K562 (cell line): ENCODE results near the gene NUDT15. TPM values are rescaled to one million over a fixed set of nuclear protein-coding genes. Genes with fewer than 3 reads are reported as not detected.

Source experiments
- BHLHE40 ChIP-seq: IDR thresholded peaks from 2 replicates; pipeline ENCODE4 v1.6.1; 2011; ENCODE audit warnings: low read length, improper control_type of control experiment
- CBFB ChIP-seq: sonication (generic); formaldehyde crosslinking; IDR thresholded peaks from 2 replicates; pipeline ENCODE4 v1.4.0; 2020; ENCODE audit warnings: mild to moderate bottlenecking, missing genetic modification reagents
- CBX3 ChIP-seq, 2 experiments: IDR thresholded peaks; 1 replicate in 1 of 2; 2 replicates in 1 of 2; pipeline ENCODE4 v1.6.1; 2012; ENCODE audit warnings: inconsistent platforms in 2 of 2, low read length in 2 of 2, borderline replicate concordance in 1 of 2, control low read depth in 1 of 2
- CREB1 ChIP-seq, 2 experiments: sonication (generic) in 1 of 2; formaldehyde crosslinking in 1 of 2; IDR thresholded peaks; 2 replicates each; pipeline versions ENCODE4 v1.6.1 to v1.8.0; 2012 to 2022; ENCODE audit warnings: inconsistent platforms in 1 of 2, mild to moderate bottlenecking in 1 of 2, missing genetic modification reagents in 1 of 2, moderate library complexity in 1 of 2
- CTCF ChIP-seq, 3 experiments: IDR thresholded peaks in 2 of 3; conservative IDR thresholded peaks in 1 of 3; 2 replicates each; pipeline ENCODE4 v1.5.1; 2011 to 2012; ENCODE audit warnings: low read length in 3 of 3, mild to moderate bottlenecking in 3 of 3, control low read depth in 2 of 3, improper control_type of control experiment in 1 of 3, inconsistent platforms in 1 of 3, low read depth in 1 of 3, mixed read lengths in 1 of 3, moderate library complexity in 1 of 3; ENCODE audit not compliant: insufficient read depth in 2 of 3
- DIDO1 ChIP-seq: fragments of 450-650 bp; IDR thresholded peaks from 2 replicates; pipeline ENCODE4 v1.6.1; 2016; ENCODE audit warnings: low read depth, missing biosample characterization, missing genetic modification characterization
- FOXK2 ChIP-seq, 2 experiments: fragments of 450-650 bp; IDR thresholded peaks in 1 of 2; conservative IDR thresholded peaks in 1 of 2; 2 replicates each; pipeline ENCODE4 v1.6.1; 2016; ENCODE audit warnings: low read depth in 2 of 2, mild to moderate bottlenecking in 1 of 2
- MAZ ChIP-seq, 2 experiments: fragments of 450-650 bp in 1 of 2; sonication (generic) in 1 of 2; formaldehyde crosslinking; IDR thresholded peaks in 1 of 2; conservative IDR thresholded peaks in 1 of 2; 2 replicates each; pipeline versions ENCODE4 v1.4.0 to v1.5.0; 2020; ENCODE audit warnings: mild to moderate bottlenecking in 1 of 2, missing genetic modification reagents in 1 of 2
- MBD2 ChIP-seq: sonication (generic); IDR thresholded peaks from 2 replicates; pipeline ENCODE4 v1.6.1; 2016; ENCODE audit warnings: low read depth, borderline replicate concordance
- MTA3 ChIP-seq: fragments of 450-650 bp; formaldehyde crosslinking; IDR thresholded peaks from 2 replicates; pipeline ENCODE4 v1.6.1; 2017; ENCODE audit warnings: mild to moderate bottlenecking, borderline replicate concordance
- MYC ChIP-seq, 2 experiments: fragments of 250-450 bp in 1 of 2; sonication (Bioruptor Pico) in 1 of 2; IDR thresholded peaks; 2 replicates each; pipeline versions ENCODE4 v1.5.1 to v1.6.1; 2012 to 2021; ENCODE audit warnings: low read depth in 2 of 2, borderline replicate concordance in 1 of 2, improper control_type of control experiment in 1 of 2, low read length in 1 of 2, mild to moderate bottlenecking in 1 of 2, moderate library complexity in 1 of 2
- NEUROD1 ChIP-seq: fragments of 150-350 bp; IDR thresholded peaks from 2 replicates; pipeline ENCODE4 v1.6.1; 2014; ENCODE audit warnings: borderline replicate concordance, low read length, low read depth; ENCODE audit not compliant: partially characterized antibody
- POLR2G ChIP-seq: fragments of 200-400 bp; formaldehyde crosslinking; IDR thresholded peaks from 2 replicates; pipeline ENCODE4 v1.6.1; 2017; ENCODE audit warnings: low read depth, mild to moderate bottlenecking, antibody characterized with exemption, low read length, moderate library complexity
- SMARCE1 ChIP-seq: fragments of 450-650 bp; IDR thresholded peaks from 2 replicates; pipeline ENCODE4 v1.7.1; 2016; ENCODE audit warnings: mild to moderate bottlenecking
- TAF7 ChIP-seq: fragments of 450-650 bp; IDR thresholded peaks from 2 replicates; pipeline ENCODE4 v1.6.1; 2016; ENCODE audit warnings: missing genetic modification characterization, missing compliant biosample characterization
- ZBTB9 ChIP-seq: fragments of 450-650 bp; formaldehyde crosslinking; IDR thresholded peaks from 2 replicates; pipeline ENCODE4 v1.4.0; 2020; ENCODE audit warnings: mild to moderate bottlenecking, moderate library complexity
- polyA plus RNA-seq, 8 experiments: library from polyadenylated mRNA; depleted of rRNA in 4 of 8; stranded (reverse) in 5 of 8; unstranded in 3 of 8; fragments of >200 nt; fragmentation: Nextera tagmentation in 2 of 8; fragmentation: Illumina TruSeq in 1 of 8; extraction: Ambion mirVana in 2 of 8; extraction: Trizol in 1 of 8; gene quantifications; 2 replicates each; pipeline versions ENCODE4 v1.2.1 to v1.2.3, GENCODE V29; 2011 to 2014; ENCODE audit warnings: inconsistent platforms in 1 of 8, missing spikeins in 1 of 8
- total RNA-seq, 7 experiments: library from RNA; depleted of rRNA in 6 of 7; stranded (reverse); fragments of >200 nt in 6 of 7; fragmentation: Illumina TruSeq in 2 of 7; extraction: Trizol in 2 of 7; gene quantifications; 2 replicates each; pipeline versions ENCODE4 v1.2.1 to v1.2.3, GENCODE V29; 2011 to 2021; ENCODE audit warnings: low replicate concordance in 1 of 7
- TF ChIP-seq, protein P1 (sequence below): fragments of 250-450 bp; sonication (Bioruptor Pico); IDR thresholded peaks from 2 replicates; pipeline ENCODE4 v1.5.0; 2020; ENCODE audit warnings: mild to moderate bottlenecking, borderline replicate concordance
- TF ChIP-seq, protein P2 (sequence below): fragments of 250-450 bp; sonication (Bioruptor Pico); IDR thresholded peaks from 2 replicates; pipeline ENCODE4 v1.4.0; 2020; ENCODE audit warnings: mild to moderate bottlenecking, moderate library complexity

NUDT15 gene
- total and polyA plus RNA-seq, 9 of the 15 experiments (the other 6 are each of a cell fraction or from before 2014, with no cell fraction given) = 14.2 to 26.9 (median 21.6) TPM

- TF ChIP-seq FOXK2 (conservative IDR thresholded peaks at IDR 0.05 in 1 of 2, IDR thresholded peaks at IDR 0.05 in 1 of 2; ENCODE audit: low read depth in 2 of 2) (peak; percentile 19 to 36; a peak in 2 of 4 replicates), MBD2 (peak; percentile 25; the same call in 1 of the 2 replicates), TAF7 (peak; percentile 89), BHLHE40 (peak; percentile 46; the same call in 1 of the 2 replicates), CTCF (IDR thresholded peaks at IDR 0.05 in 2 of 3, conservative IDR thresholded peaks at IDR 0.05 in 1 of 3; ENCODE audit: insufficient read depth in 2 of 3, low read depth in 1 of 3, low read length in 3 of 3) (peak; percentile 92 to 99 (median 99)), ZBTB9 (CRISPR knock-in tag) (0 out of 2 replicates have a peak, but pooled peaks have one; percentile 39), MTA3 (peak; percentile 44; the same call in 1 of the 2 replicates), MYC (IDR thresholded peaks at IDR 0.05; ENCODE audit: low read depth, low read length) (peak; percentile 86), MYC (CRISPR knock-in tag; IDR thresholded peaks at IDR 0.05; ENCODE audit: borderline replicate concordance, low read depth) (no peak), SMARCE1 (no peak), DIDO1 (tag) (0 out of 2 replicates have a peak, but pooled peaks have one; percentile 30), POLR2G (peak; percentile 95), CBX3 (IDR thresholded peaks at IDR 0.05; ENCODE audit: borderline replicate concordance in 1 of 2, low read length in 2 of 2) (peak in 1 of 2 experiments; percentile 78; a peak in 2 of 3 replicates), NEUROD1 (peak; percentile 27), CBFB (CRISPR knock-in tag) (0 out of 2 replicates have a peak, but pooled peaks have one; percentile 48), MAZ (CRISPR knock-in tag; conservative IDR thresholded peaks at IDR 0.05 in 1 of 2, IDR thresholded peaks at IDR 0.05 in 1 of 2) (peak; percentile 44 to 73; a peak in 3 of 4 replicates), CREB1 (IDR thresholded peaks at IDR 0.05) (peak; percentile 47; the same call in 1 of the 2 replicates), CREB1 (CRISPR knock-in tag; IDR thresholded peaks at IDR 0.05) (peak; percentile 60; the same call in 1 of the 2 replicates)
- TF ChIP-seq, protein P1, sequence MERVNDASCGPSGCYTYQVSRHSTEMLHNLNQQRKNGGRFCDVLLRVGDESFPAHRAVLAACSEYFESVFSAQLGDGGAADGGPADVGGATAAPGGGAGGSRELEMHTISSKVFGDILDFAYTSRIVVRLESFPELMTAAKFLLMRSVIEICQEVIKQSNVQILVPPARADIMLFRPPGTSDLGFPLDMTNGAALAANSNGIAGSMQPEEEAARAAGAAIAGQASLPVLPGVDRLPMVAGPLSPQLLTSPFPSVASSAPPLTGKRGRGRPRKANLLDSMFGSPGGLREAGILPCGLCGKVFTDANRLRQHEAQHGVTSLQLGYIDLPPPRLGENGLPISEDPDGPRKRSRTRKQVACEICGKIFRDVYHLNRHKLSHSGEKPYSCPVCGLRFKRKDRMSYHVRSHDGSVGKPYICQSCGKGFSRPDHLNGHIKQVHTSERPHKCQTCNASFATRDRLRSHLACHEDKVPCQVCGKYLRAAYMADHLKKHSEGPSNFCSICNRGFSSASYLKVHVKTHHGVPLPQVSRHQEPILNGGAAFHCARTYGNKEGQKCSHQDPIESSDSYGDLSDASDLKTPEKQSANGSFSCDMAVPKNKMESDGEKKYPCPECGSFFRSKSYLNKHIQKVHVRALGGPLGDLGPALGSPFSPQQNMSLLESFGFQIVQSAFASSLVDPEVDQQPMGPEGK (CRISPR knock-in tag) = no peak
- TF ChIP-seq, protein P2, sequence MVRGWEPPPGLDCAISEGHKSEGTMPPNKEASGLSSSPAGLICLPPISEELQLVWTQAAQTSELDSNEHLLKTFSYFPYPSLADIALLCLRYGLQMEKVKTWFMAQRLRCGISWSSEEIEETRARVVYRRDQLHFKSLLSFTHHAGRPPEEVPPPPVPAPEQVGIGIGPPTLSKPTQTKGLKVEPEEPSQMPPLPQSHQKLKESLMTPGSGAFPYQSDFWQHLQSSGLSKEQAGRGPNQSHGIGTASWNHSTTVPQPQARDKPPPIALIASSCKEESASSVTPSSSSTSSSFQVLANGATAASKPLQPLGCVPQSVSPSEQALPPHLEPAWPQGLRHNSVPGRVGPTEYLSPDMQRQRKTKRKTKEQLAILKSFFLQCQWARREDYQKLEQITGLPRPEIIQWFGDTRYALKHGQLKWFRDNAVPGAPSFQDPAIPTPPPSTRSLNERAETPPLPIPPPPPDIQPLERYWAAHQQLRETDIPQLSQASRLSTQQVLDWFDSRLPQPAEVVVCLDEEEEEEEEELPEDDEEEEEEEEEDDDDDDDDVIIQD (CRISPR knock-in tag) = no peak
Observed at GRCh38 chr13:48094781-48095502, 57.4 kb downstream of the NUDT15 start, which contains the start of gene MED4 (continued).
